ACHN (cell line): ENCODE measurements around the gene HS2ST1.
A peak's percentile ranks its signal among the peaks of the same experiment; 100 is the strongest.

ENCODE experiments used
- DNase-seq: peaks from one replicate; pipeline ENCODE4 v3.0.0-alpha.2; 2015
- in situ Hi-C: cut with HindIII; loops from 2 replicates; pipeline ENCODE4 v1.10.0; 2017; ENCODE audit warnings: low sequenced_read_pairs, low pct_ligation_motif_present, low pct_unique_long_range_greater_than_20kb

HS2ST1 gene

GRCh38 chr1:87089070-87089736 lies 174.8 kb downstream of the HS2ST1 start:
- no peak for DNase-seq
- in situ Hi-C loops, result no loop called here

DNA sequence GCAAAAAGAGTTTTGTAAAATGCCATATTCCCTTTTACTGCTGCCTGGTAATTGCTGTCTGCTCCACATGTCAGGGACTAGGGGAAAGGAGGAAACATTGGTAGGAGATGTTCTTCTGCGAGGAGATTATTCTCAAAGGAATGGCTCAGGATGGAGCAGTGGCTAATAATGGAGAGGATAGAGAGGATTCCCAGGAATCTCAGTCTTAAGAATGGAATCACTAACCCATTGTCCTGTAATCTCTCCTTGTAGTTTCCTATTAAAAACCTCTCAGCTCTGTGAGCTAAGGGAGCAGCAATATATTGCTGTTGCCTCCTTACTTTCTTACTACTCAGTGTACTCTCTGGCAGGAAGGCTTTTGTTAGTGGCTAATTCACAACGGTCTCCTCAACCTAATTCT lies 175.4 kb downstream of the HS2ST1 start:
- DNase-seq, result no peak
- in situ Hi-C loops, result no loop called here

DNA sequence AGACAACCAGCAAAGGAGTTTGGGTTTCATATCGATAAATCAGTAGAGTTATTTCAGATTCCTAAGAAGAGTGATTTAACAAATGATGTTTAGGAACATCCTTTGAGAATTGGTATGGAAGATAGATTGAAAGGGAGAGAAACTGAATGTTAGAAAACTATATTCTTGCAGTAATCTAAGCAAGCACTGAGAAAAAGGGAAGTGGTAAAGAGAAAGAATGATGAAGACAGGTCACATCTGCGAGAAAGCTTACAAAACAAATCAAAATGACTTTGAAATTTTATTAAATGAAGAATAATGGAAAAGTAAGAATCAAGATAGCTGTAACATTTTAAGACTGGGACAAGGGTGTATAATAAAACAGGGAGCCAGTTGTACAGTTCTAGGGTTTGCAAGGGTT lies 177.0 kb downstream of the HS2ST1 start:
- DNase-seq, result no peak
- in situ Hi-C loops, result no loop called here

GRCh38 chr1:87092846-87093245 lies 178.4 kb downstream of the HS2ST1 start:
- no peak for DNase-seq
- in situ Hi-C loops, result no loop called here

GRCh38 chr1:87093286-87093685 lies 178.9 kb downstream of the HS2ST1 start:
- in situ Hi-C loops, result no loop called here
- DNase-seq, result no peak

- no peak for DNase-seq
These were observed 179.8 kb downstream of the HS2ST1 start for GRCh38 chr1:87094238-87094637.

GRCh38 chr1:87100271-87100670 lies 185.8 kb downstream of the HS2ST1 start:
- no peak for DNase-seq
- in situ Hi-C loops, result no loop called here

More at GRCh38 chr1:87094238-87094637, 179.8 kb downstream of the HS2ST1 start:
- in situ Hi-C loops, result no loop called here

- in situ Hi-C loops, result no loop called here
- no peak for DNase-seq
These were observed 188.6 kb downstream of the HS2ST1 start for GRCh38 chr1:87103074-87103473.

GRCh38 chr1:87104140-87104539 lies 189.7 kb downstream of the HS2ST1 start:
- in situ Hi-C loops, result no loop called here
- DNase-seq, result no peak

DNA sequence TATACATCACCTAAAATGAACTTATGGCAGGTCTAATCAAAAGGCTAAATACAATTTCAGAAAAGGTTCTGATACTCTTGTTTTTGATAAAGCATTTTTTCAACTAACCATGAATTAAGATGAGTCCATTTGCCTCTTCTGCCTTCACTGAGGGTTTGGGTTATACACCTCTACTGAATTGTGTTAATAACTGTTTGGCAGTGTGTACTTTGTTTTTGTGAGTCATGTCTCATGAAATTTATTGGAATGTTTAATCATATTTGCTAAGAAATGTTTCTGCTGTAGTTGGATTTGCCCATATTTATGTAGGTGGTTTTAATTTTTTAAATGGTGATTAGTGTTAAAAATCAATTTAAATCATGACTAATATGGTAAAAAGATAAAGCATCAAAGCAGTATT lies 190.5 kb downstream of the HS2ST1 start:
- in situ Hi-C loops, result no loop called here
- DNase-seq, result no peak

- DNase-seq, result no peak
- in situ Hi-C loops, result no loop called here
These were observed 191.7 kb downstream of the HS2ST1 start for GRCh38 chr1:87106144-87106543.

- in situ Hi-C loops, result no loop called here
- DNase-seq, result no peak
These were observed 192.4 kb downstream of the HS2ST1 start for GRCh38 chr1:87106867-87107266.

GRCh38 chr1:87108228-87108627 lies 193.8 kb downstream of the HS2ST1 start:
- DNase-seq, result no peak
- in situ Hi-C loops, result no loop called here

GRCh38 chr1:87108814-87109411 lies 194.5 kb downstream of the HS2ST1 start:
- in situ Hi-C loops, result no loop called here
- no peak for DNase-seq

- in situ Hi-C loops, result no loop called here
- no peak for DNase-seq
These were observed 197.4 kb downstream of the HS2ST1 start for GRCh38 chr1:87111659-87112371.

- in situ Hi-C loops, result no loop called here
- DNase-seq, result peak; percentile 13
These were observed 198.9 kb downstream of the HS2ST1 start for GRCh38 chr1:87113313-87113712.

DNA sequence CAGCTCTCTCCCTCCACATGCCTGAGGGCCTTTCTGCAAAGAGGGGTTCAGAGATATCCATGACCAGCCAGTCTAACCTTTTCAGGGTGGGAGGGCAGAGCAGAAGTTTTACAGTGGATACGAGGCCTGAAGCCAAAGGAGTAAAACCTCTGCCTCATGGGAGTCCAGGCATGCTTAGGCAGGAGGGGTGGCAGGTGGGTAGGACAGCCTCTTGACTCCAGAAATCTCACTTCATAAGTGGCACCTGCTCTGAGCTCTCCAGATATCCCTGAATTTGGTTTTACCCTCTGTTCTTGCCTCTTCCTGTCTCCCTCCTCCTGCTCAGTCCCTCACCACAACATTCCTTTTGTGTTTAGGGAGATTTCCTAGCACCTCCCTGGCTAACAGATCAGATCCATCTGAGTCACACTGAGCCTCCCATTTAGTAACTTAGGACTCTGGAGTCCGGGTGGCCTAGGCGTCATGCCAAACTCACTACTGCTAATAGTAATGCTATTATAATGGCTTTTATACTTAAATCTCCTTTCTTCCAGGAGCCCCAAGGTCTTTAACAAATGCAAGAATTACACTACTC lies 201.0 kb downstream of the HS2ST1 start:
- in situ Hi-C loops, result no loop called here
- DNase-seq, result peak; percentile 67

GRCh38 chr1:87115891-87116290 lies 201.5 kb downstream of the HS2ST1 start:
- no peak for DNase-seq
- in situ Hi-C loops, result no loop called here

- DNase-seq, result peak; percentile 52
- in situ Hi-C loops, result no loop called here
These were observed 203.4 kb downstream of the HS2ST1 start for GRCh38 chr1:87117761-87118368.
